ENCODE measurements around the gene MAD2L2. TPM values are rescaled to one million over a fixed set of nuclear protein-coding genes. Genes with fewer than 3 reads are reported as not detected.
A peak's percentile ranks its signal among the peaks of the same experiment; 100 is the strongest.

MAD2L2 gene
- total RNA-seq, 1 donor from 2014 or later, result 111 TPM

DNA sequence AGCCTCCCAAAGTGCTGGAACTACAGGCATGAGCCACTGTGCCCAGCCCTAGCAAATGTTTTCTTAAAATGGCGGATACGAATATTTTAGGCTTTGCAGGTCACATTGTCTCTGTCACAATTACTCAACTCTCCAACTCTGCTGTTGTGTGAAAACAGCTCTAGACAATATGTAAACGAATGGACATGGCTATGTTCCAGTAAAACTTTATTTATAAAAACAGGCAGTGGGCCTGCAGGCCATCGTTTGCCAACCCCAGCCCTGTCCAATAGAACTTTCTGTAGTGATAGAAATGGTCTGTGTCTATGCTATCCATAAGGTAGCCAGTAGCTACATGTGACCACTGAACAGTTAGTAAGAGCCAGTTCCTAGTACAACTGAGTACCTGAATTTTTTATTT is 21.2 kb downstream of the MAD2L2 start:
- H3K27ac Mint-ChIP-seq (ENCODE audit: unreplicated experiment), result no peak overlapping the region
- TF ChIP-seq, protein P1, sequence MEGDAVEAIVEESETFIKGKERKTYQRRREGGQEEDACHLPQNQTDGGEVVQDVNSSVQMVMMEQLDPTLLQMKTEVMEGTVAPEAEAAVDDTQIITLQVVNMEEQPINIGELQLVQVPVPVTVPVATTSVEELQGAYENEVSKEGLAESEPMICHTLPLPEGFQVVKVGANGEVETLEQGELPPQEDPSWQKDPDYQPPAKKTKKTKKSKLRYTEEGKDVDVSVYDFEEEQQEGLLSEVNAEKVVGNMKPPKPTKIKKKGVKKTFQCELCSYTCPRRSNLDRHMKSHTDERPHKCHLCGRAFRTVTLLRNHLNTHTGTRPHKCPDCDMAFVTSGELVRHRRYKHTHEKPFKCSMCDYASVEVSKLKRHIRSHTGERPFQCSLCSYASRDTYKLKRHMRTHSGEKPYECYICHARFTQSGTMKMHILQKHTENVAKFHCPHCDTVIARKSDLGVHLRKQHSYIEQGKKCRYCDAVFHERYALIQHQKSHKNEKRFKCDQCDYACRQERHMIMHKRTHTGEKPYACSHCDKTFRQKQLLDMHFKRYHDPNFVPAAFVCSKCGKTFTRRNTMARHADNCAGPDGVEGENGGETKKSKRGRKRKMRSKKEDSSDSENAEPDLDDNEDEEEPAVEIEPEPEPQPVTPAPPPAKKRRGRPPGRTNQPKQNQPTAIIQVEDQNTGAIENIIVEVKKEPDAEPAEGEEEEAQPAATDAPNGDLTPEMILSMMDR (conservative IDR thresholded peaks at IDR 0.05), result no peak
- no peaks in the 10 kb centered on the region for H3K4me1 Mint-ChIP-seq
- DNase-seq (ENCODE audit: low read depth, low spot score), result no peak
- no peaks in the 10 kb centered on the region for H3K36me3 Mint-ChIP-seq (ENCODE audit: low read depth)
- H3K9me3 Mint-ChIP-seq, result no peaks in the 10 kb centered on the region
- peak overlapping the region; percentile 72 for H3K4me3 Mint-ChIP-seq
- H3K27me3 Mint-ChIP-seq (ENCODE audit: low read depth), result peaks cover 30% of the 10 kb centered on the region

DNA sequence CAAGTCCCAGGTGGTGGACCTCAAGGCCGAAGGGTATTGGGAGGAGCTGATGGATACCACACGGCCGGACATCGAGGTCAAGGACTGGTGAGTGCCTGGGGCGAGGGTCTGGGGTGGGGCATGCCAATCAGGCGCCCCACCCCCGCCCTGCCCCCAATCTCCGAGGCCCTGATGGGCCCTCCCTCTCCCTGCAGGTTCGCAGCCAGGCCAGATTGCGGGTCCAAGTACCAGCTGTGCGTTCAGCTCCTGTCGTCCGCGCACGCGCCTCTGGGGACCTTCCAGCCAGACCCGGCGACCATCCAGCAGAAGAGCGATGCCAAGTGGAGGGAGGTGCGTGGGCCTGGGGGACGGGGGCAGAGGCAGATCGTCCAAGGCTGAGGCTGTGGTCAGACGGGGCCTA is 22.4 kb downstream of the MAD2L2 start:
- Mint-ChIP-seq H3K36me3 (ENCODE audit: low read depth) (no peaks in the 10 kb centered on the region), H3K4me3 (no peak overlapping the region), H3K4me1 (no peaks in the 10 kb centered on the region), H3K27me3 (ENCODE audit: low read depth) (peaks cover 29% of the 10 kb centered on the region), H3K27ac (ENCODE audit: unreplicated experiment) (no peak overlapping the region), H3K9me3 (no peaks in the 10 kb centered on the region)
- TF ChIP-seq, protein P1 (conservative IDR thresholded peaks at IDR 0.05), result no peak
- DNase-seq (ENCODE audit: low read depth, low spot score), result no peak

DNA sequence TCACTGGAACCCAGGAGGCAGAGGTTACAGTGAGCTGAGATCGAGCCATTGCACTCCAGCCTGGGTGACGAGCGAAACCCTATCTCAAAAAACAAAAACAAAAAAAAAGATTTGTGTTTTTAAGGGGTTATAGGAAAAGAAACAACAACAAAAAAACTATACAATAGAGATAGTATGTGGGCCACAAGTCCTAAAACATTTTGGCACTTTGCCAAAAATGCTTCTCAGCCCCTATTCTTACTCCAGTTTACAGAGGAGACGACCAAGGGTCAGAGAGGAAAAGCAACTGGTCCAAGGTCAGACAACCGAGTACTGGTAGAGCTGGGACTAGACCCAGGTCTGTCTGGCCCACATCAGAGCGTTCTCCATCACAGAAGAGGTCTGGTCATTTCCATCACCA is 23.3 kb downstream of the MAD2L2 start:
- DNase-seq (ENCODE audit: low read depth, low spot score), result no peak
- no peak overlapping the region for H3K4me3 Mint-ChIP-seq
- no peaks in the 10 kb centered on the region for H3K36me3 Mint-ChIP-seq (ENCODE audit: low read depth)
- peaks cover 29% of the 10 kb centered on the region for H3K27me3 Mint-ChIP-seq (ENCODE audit: low read depth)
- no peaks in the 10 kb centered on the region for H3K4me1 Mint-ChIP-seq
- TF ChIP-seq, protein P1 (conservative IDR thresholded peaks at IDR 0.05), result no peak
- no peak overlapping the region for H3K27ac Mint-ChIP-seq (ENCODE audit: unreplicated experiment)
- no peaks in the 10 kb centered on the region for H3K9me3 Mint-ChIP-seq

DNA sequence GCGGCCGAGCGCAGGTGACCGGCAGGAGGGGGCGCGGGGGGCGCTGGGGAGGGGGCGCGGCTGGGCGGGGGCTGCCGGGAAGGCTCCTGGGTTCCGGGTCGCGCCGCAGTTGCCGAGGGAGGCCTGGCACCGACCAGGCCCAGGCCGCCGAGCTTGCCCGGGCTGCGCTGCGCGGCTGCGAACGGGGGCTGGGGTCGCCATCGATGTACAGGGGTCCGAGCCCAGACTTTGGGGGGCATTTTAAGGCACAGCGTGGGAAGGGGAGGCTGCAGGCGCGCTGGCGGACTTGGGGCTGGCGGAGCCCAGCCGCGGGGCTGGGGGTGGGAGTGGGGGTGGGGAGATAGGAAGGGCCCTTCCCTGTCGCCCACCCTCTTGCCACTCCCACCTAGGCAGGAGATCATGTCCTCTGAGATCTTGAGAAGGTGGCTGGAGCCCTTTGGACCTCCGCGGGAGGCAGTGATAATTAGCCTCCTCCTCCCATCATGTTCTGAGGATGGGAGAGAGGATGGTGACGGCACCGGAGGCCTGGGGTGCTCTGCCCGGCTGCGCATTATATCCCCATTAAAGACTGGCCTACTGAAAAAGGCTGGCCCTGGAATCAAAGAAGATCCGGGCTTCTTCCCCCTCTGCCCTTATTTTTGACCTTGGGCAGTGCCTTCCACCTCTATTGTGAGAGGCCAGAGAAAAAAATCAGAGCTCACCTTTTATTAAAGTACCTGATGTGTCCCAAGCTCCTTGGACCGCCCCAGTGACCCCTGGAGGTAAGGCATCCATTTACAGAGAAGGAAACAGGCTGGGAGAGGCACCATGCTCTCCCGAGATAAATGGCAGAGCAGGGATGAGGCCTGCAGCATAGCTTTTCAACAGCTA is 25.8 kb downstream of the MAD2L2 start:
- Mint-ChIP-seq H3K27me3 (ENCODE audit: low read depth) (peaks cover 46% of the 10 kb centered on the region), H3K4me1 (peaks cover 7% of the 10 kb centered on the region), H3K9me3 (no peaks in the 10 kb centered on the region), H3K4me3 (peak overlapping the region; percentile 79), H3K36me3 (ENCODE audit: low read depth) (no peaks in the 10 kb centered on the region), H3K27ac (ENCODE audit: unreplicated experiment) (no peak overlapping the region)
- TF ChIP-seq, protein P1 (conservative IDR thresholded peaks at IDR 0.05), result no peak
- no peak for DNase-seq (ENCODE audit: low read depth, low spot score)

DNA sequence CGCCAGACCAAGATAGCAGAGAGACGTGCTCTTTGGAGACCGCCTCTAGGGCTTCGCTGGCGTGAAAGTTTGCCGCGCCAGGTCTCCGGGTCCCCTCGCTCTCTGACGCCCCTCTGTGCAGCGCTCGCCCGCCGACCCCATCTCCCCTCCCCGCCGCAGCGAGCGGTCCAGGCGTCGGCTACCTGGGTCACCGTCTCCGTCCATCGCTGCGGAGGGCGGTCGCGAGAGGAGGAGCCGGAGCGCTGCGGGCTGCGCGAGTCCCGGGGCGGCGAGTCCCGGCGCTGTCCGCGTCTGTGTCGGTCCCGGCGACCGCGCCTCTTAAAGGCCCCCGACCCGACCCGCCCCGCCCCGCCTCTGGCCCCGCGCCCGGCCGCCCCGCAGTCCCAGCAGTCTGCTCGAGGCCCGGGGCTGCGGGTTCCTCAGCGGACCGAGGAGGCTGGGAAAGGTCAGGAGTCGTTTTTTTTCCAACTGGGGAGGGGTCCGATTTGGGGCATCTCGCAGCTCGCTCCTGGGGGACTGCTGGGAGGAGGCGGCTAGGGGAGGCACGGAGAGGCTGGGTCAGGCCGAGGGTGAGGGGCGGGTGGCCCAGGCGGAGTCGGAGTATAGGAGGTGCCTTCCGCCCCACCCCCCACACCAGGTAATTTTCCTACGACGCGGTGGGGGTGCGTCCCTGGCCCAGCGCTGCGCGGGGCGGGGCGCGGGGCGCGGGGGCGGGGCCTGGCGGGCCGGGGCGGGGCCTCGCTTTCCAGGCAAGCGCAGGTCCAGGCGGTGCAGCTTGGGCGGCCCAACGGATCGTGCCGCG is 26.6 kb downstream of the MAD2L2 start, which contains the start of the genes FBXO2 and FBXO44:
Gene FBXO2 (minus strand): TSS at position 293 of the 802 bp plus-strand sequence. CDS start 89 bp downstream, at position 204.
Gene FBXO44 (plus strand): TSS at position 741 of the 802 bp plus-strand sequence. CDS start 959 bp downstream, outside the sequence.
- TF ChIP-seq, protein P1 (conservative IDR thresholded peaks at IDR 0.05), result no peak
- no peaks in the 10 kb centered on the region for H3K9me3 Mint-ChIP-seq
- no peak for DNase-seq (ENCODE audit: low read depth, low spot score)
- peaks cover 55% of the 10 kb centered on the region for H3K27me3 Mint-ChIP-seq (ENCODE audit: low read depth)
- peaks cover 7% of the 10 kb centered on the region for H3K4me1 Mint-ChIP-seq
- no peaks in the 10 kb centered on the region for H3K36me3 Mint-ChIP-seq (ENCODE audit: low read depth)
- no peak within 1 kb of the TSS for H3K27ac Mint-ChIP-seq (ENCODE audit: unreplicated experiment)
- peak within 1 kb of the TSS; percentile 79 for H3K4me3 Mint-ChIP-seq
